ENCODE data around the gene SP5.
"Not testable (repeated sequence)": the region's sequence is repeated elsewhere in the genome, so short reads cannot be mapped to it uniquely, and the experiment has no call there.

Gene SP5

DNA sequence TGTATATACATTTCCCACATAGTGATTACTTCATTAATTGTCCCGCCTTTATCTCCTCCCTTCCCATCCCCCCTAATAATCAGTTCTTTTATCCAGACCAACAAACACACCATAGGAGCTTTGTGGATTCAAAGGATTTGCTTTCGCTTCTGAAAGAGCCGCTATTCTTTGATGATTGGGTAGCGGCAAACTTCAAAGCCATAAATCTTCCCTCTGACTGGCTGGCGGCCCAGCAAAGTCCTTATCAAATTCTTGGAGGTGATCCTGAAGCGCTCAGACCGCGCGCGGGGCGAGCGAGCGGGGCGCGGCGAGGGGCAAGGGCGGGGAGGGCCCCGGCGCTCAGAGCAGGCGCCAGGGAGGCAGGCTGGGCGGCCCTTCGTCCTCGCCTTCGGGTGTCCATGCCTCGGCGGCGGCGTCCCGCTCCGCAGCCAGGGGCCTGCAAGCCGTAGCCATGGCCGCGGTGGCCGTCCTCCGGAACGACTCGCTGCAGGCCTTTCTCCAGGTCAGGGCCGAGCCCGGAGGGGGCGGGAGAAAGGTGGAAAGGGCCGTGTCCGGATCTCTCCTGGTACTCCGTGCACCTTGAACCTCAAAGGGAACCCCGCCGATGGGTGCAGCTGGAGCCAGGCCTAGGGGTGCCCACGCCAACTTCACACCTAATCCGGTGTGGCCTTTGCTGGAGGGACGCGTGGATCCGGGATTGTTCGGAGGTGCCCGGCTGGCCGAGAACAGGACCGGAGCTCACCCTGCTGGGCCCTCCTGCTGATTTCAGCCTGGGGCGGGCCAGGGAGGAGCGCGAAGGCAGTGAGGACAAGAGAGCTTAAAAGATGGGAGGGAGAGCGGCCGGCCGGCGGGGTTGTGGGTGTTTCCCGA lies at the start of gene SP5:
SP5 (plus strand) TSS at position 276 of the 870 bp plus-strand sequence; CDS start at position 452, 176 bp downstream.
- DNase-seq (ENCODE audit: low spot score) = no peak

- no peak for DNase-seq (ENCODE audit: low spot score)
These were observed 49.4 kb upstream of the SP5 start for GRCh38 chr2:170665743-170666142.

GRCh38 chr2:170669909-170670308 lies 45.2 kb upstream of the SP5 start:
- no peak for DNase-seq (ENCODE audit: low spot score)

DNA sequence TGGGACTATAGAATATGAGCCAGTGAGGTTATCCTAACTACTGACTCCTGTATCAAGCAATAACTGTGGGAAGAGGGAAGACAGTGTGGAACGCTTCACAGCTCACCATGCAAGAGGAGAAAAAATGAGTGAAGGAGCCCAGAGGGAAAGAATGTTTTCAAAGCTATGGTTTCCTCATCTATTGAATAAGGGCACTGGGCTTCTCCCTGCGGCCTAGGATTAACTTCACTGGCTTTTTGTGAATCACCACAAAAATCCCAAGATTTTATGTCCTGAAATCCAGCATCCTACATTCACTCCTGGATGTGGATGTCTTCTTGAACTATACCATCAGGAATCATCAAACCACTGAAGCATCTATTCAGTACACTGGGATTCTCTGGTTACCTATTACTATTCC lies 44.5 kb upstream of the SP5 start:
- DNase-seq (ENCODE audit: low spot score) = no peak

- no peak for DNase-seq (ENCODE audit: low spot score)
These were observed 44.1 kb upstream of the SP5 start for GRCh38 chr2:170671079-170671478.

GRCh38 chr2:170674282-170674681 lies 40.9 kb upstream of the SP5 start:
- DNase-seq (ENCODE audit: low spot score) = not testable (repeated sequence)

- no peak for DNase-seq (ENCODE audit: low spot score)
These were observed 39.4 kb upstream of the SP5 start for GRCh38 chr2:170675701-170676100.

DNA sequence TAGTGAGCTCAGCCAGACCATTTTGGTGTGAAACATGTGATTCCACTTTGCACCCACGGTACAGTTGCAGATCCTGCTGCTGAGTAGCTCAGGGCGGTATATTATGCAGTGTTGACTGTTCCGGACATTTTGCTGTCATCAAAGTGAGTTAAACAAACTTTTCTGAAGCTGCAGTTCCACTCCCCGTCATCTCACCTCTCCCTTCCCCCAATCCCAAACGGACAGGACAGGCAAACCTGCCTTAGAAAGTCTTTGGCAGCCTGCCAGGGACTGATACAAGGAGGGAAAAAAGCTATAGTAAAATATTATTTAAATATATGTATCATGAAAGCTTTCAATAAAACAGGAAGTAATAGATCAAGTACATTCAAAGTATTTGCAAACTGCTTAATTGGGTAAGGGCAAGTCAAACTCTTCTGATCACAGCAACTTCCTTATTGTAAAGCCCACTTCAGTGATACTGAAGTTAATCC lies 35.5 kb upstream of the SP5 start:
- no peak for DNase-seq (ENCODE audit: low spot score)

GRCh38 chr2:170680172-170680941 lies 34.8 kb upstream of the SP5 start:
- no peak for DNase-seq (ENCODE audit: low spot score)

DNA sequence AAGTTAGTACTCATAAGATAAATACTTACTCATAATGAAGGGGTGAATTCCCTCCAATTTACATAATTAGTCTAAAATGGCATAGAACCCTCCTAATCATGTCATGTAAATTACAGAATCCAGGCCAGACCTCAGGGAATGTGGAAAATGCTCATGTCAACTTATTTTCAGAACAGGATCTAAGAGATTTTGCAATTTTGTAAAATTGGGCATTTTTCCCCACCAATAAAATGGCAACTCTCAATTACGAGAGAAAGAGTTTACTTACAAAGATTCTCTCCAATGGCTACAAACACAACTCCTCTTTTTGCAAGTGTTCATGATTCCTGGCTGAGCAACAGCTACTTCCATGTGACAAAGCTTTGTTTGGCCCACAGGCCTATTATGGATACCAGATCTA lies 33.8 kb upstream of the SP5 start:
- no peak for DNase-seq (ENCODE audit: low spot score)

- no peak for DNase-seq (ENCODE audit: low spot score)
These were observed 29.5 kb upstream of the SP5 start for GRCh38 chr2:170685591-170685990.

- no peak for DNase-seq (ENCODE audit: low spot score)
These were observed 25.7 kb upstream of the SP5 start for GRCh38 chr2:170689481-170689880.

DNA sequence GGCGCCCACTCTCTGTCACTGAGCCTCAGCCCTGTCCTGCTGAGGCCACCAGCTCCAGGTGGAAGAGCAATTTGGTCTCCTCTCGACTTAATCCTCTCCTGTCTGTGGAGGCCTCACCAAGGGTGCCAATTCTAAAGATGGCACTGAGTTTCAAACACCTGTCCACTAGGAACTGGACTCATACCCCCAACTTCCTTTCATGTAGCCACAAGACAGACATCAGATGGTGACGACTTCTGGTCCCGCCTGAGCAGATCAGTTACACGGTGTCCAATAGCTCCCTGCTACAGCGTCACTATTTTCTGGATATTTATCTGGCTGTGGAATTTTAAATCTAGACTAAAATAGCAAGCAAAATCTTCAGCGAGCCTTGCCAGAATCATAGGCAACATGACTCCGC lies 24.5 kb upstream of the SP5 start:
- no peak for DNase-seq (ENCODE audit: low spot score)

- DNase-seq (ENCODE audit: low spot score) = no peak
These were observed 20.8 kb upstream of the SP5 start for GRCh38 chr2:170694316-170694715.

DNA sequence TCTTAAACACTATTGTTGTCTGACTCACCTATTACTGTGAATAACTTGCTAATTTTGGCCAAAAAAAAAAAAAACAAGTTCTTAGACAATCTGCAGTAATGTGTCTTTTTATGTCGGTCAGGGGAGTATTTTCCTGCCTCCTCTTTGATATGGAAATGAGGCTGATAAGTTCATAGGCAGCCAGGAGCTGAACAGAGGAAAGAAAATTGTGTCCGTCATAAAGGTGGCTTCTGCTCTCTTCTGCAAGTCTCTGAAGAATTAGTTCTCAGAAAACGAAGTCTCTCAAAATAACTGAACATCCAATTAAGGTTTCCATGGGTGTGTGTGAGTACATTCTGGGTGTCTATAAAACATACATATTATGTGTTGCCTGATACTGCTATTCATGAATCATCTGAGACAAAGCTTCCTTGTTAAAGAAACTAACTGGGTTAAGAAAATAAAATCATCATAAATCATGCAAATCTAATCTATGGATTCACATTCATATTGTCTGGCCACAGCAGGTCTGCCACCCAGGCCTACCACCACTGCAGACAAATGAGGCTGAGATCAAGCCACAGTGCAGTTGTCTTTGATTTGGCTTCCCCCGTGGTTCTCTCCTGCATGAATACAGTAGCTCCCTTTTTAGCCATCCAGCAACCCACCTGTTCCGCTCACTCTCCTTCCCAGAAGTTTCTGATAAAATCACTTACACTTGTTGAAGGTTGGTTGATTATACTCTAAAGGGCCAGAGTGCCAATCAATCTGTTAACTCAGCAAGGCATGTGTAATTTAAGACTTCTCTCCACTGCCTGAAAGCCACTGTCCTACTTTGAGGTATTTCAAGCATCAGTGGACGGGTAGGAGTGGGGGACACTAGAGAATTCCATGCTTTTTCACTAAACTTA lies 19.4 kb upstream of the SP5 start:
- no peak for DNase-seq (ENCODE audit: low spot score)

- no peak for DNase-seq (ENCODE audit: low spot score)
These were observed 18.2 kb upstream of the SP5 start for GRCh38 chr2:170696948-170697347.

DNA sequence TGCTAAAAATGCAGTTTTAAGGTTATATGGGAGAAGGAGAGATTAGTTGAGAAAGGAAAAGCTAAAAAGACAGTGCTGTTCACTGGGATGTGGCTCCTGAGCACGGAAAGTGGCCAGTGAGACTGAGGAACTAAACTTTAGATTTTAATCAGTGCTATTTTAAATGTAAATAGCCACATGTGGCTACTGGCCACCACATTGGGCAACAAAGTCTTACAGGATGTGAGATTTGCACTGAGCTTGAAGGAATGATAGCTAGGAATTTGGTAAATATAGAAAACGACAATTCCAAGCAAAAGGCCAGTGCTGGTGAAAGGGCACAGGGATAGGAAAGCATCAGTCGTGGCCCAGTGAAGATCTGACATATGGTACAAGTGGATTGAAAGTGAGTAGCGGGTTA lies 14.1 kb upstream of the SP5 start:
- DNase-seq (ENCODE audit: low spot score) = no peak

DNA sequence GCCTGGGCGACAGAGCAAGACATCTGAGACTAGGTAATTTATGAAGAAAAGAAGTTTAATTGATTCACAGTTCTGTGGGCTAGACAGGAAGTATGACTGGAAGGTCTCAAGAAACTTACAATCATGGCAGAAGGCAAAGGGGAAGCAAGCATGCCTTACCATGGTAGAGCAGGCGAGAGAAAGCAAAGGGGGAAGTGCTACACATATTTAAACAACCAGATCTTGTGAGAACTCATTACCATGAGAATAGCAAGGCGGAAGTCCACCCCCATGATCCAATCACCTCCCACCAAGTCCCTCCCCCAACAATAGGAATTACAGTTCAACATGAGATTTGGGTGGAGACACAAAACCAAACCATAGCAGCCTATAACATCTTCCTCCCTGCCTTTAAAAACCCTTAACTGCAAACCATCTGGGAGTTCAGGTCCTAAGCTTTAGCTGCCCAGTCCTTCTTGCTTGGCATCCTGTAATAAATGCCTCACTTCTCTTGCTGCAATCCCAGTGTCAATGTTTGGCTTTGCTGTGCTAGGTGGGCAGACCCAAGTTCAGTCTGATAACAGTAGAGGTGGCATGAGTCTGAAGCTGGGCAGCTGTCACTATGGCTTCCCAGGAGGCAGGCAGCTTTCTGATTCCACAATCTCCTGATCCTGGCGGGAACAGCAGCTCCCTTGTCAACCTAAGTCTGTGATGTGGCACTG lies 11.2 kb upstream of the SP5 start:
- DNase-seq (ENCODE audit: low spot score) = no peak

DNA sequence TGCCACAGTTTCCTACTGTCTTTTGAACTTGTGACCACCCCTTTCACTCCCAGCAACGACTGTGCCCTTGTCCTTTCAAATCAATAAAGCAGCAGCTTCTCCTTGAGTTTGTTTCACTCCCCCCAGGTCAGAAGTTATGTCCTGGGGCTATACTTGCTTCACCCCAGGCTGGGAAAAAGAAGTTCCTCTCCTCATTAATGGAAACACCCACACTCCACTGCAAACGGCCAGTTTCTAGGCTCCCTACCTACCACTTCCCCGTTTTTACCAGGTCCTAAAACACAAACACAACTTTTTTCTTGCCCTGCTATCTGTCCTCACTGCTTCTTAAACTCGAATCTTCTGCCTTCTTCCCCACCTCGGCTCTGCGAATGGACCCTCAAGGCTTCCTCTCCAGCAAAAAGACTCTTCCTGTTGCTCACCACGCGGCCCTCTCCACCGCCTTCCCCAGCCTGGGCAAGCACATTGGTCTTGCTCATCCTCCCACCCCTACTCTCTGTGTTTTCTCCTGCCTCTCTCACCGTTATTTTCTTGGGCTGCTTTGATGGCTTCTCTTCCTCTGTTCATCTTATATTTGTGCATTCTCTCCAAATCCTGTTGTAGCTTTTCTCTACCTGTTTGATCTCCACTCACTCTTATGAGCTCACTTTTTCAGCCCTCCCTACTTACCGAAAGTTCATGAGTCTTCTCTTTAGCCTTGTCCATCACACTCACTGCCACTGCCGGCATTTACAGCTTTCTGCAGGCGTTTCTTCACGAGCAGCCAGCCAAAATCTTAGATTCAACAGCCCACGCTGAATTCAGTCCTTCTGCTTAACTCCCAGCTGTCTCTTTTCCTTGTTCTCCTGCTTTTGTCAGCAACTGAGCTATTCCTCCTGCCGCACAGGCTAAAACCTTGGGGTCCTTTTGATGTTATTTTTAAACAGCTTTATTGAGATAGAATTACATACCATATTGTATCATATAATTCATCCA lies 7.0 kb upstream of the SP5 start:
- no peak for DNase-seq (ENCODE audit: low spot score)

DNA sequence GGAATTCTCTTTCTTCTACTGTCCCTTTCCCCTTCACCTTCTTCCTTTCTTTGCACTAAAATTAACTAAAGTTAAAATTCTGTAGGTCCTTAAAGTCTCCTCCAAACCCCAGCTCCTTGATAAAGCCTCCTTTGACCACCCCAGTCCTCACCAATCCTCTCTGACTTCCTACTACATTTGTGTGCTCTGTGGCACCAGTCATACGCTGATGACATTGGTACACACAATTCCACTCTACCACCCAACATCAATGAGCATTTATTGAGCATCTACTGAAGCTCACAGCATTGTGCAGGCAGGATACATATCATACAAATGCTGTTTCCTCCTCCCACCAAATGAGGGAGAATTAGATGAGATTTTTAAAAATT lies 4.5 kb upstream of the SP5 start:
- no peak for DNase-seq (ENCODE audit: low spot score)
